GM12875 (cell line): ENCODE results near the gene GEMIN2.
"Not testable (repeated sequence)": the region's sequence is repeated elsewhere in the genome, so short reads cannot be mapped to it uniquely, and the experiment has no call there.

Experiments
- H3K4me3 ChIP-seq: one replicate; pipeline ENCODE4 v1.5.1; 2011; ENCODE audit warnings: low read depth, low read length, control low read depth
- CTCF ChIP-seq: IDR thresholded peaks from 2 replicates; pipeline ENCODE4 v1.5.1; 2011; ENCODE audit warnings: low read depth, mild to moderate bottlenecking, control low read depth, inconsistent platforms, low read length, moderate library complexity, borderline replicate concordance; ENCODE audit not compliant: insufficient read depth

Gene GEMIN2

DNA sequence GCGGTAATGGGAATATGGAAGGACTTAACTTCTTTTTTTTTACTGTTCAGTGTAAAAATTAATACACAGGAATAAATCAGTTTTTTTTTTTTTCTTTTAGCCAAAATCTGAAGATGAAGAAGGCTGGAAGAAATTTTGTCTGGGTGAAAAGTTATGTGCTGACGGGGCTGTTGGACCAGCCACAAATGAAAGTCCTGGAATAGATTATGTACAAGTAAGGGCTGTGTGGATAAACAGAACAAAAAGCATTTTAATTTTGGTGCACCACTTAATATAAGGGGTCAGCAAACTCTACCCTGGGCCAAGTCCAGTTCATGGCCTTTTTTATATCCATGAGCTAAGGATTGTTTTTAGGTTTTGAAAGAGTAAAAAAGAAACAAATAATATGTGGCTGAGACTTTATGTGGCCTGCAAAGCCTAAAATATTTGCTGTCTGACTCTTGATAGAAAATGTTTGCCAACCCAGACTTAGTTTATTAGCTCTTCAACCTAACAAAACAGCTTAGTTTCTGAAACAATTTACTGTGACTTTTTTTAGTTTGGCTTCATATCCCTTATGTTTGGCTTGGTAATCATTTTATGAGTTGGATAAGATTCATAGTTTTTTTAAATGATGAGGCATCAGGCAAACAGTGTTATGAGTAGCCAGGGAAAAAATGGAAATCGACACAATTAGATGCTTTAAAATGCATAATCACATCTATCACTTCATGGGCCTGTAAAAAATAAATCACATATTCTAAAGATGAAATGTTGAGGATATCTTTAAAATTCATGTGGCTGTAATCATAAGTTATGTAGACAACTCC lies 8.4 kb downstream of the GEMIN2 start:
- H3K4me3 ChIP-seq: no peak overlapping the region
- no peak for TF ChIP-seq CTCF

- H3K4me3 ChIP-seq: not testable (repeated sequence)
Observed at GRCh38 chr14:39137835-39138234, 23.7 kb downstream of the GEMIN2 start.

DNA sequence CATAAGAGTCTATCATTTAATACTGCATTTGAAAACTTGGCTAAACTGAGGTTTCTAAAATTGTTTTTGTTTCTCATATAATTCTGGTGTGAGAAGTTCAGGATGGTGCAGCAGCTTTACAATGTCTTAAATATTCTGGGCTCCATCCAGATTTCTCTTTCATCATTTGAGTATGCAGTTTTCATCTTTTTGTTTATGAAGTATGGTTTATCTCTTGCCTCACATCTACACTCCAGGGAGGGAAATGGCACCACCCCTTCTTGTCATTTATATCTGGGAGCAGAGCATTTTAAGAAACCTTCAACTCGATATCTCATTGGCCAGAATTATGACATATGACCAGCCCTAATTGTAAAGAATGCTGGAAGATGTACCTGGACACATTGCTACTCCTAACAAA lies 24.3 kb downstream of the GEMIN2 start:
- TF ChIP-seq CTCF: no peak
- no peak overlapping the region for H3K4me3 ChIP-seq

DNA sequence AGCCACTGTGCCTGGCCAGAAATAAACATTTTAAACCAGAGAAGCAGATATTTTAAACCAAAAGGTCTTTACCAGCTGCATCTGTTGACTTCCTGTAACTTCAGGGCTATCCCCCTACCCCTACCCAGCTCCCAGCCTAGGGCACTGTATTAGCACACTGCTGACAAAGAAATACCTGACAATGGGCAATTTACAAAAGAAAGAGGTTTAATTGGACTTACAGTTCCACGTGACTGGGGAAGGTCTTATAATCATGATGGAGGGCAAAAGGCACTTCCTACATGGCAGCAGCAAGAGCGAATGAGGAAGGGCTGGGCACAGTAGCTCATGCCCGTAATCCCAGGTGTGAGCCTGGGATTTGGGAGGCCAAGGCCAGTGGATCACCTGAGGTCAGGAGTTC lies 26.0 kb downstream of the GEMIN2 start:
- H3K4me3 ChIP-seq: no peak overlapping the region
- no peak for TF ChIP-seq CTCF

GRCh38 chr14:39141623-39142022 lies 27.5 kb downstream of the GEMIN2 start:
- H3K4me3 ChIP-seq: not testable (repeated sequence)

DNA sequence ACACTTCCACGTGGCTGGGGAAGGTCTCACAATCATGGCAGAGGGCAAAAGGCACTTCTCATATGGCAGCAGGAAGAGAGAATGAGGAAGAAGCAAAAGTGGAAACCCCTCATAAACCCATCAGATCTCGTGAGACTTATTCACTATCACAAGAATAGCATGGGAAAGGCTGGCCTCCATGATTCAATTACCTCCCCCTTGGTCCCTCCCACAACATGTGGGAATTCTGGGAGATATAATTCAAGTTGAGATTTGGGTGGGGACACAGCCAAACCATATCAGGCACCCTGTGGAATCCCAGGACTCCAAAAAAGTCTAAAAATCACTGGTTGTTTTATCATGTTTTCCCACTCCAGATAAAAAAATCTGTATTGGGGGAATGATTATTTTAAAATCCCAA lies 29.1 kb downstream of the GEMIN2 start:
- H3K4me3 ChIP-seq: not testable (repeated sequence)

DNA sequence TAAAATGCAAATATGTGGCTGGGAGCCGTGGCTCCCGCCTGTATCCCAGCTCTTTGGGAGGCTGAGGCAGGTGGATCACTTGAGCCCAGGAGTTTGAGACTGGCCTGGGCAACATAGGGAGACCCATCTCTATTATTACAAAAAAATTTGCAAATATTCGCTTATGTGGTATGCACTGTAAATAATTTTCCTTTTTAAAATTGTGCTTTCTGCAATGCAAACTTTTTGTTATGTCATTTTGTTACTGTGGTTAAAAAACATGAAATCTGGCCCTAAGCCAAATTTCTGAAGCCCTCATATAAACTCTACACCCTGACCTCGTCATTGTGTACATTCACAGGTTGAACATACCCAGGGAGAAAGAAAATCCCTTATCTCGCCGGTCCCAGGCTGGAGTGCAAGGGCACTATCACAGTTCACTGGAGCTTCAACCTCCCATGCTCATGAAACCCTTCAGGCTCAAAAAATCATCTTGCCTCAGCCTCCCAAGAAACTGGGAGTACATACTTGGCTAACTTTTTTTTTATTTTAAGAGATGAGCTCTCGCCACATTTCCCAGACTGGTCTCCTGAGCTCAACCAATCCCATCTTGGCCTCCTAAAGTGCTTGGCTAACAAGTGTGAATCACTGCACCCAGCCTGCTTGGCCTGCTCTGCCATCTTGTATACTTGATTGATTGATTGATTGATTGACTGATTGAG lies 31.3 kb downstream of the GEMIN2 start:
- no peak for TF ChIP-seq CTCF
- H3K4me3 ChIP-seq: no peak overlapping the region

GRCh38 chr14:39154594-39155189 lies 40.6 kb downstream of the GEMIN2 start:
- H3K4me3 ChIP-seq: no peak overlapping the region
- no peak for TF ChIP-seq CTCF
